Activated CD4-positive, alpha-beta T cell treated with anti-CD3 and anti-CD28 coated beads, Interleukin-2, amount 50 U/mL, for 48 hours (primary cell): ENCODE data around the gene AATK.
"Not testable (repeated sequence)": the region's sequence is repeated elsewhere in the genome, so short reads cannot be mapped to it uniquely, and the experiment has no call there.

Experiments used
- DNase-seq, 2 experiments: peaks; one replicate each; pipeline ENCODE4 v3.0.0-alpha.2; 2020

Gene AATK

DNA sequence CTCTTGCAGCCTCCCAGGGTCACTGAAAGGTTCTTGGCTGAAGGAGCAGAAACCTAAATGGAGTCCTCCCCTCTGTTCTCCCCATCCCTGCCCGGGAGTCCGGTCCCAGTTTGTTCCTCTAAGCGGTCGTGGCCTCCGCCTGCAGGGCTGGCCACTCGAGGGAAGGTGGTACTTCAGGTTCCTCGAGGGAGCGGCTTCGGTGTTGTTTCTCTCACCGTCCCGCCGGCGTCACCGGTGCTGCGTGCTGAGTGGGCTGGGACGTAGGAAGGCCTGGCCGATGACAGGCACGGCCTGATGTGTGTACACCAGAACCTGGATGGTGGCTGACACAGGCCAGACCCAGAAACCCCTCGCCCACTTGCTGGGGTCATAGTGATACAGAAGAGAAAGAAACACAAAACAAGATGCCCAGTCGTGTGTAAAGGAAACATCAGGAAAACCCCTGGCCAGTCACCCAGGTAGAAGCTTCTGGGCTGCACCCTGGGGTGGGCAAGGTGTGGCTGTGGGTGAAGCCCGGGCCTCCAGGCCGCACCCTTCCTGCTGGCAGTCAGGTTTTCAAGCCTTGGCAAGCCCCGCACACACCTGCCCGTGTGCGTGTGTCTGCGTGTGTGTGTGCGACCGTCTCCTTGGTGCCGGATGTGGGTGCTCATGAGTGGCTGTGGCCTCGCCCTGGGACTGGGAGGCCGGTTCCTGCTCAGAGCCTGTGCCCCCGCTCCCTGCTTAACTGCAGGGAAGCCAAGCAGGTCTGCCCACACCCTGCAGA, 79.1 kb downstream of the AATK start:
- no peak for DNase-seq

GRCh38 chr17:81085420-81085911, 80.6 kb downstream of the AATK start:
- DNase-seq, result no peak

GRCh38 chr17:81084680-81085419, 81.2 kb downstream of the AATK start:
- no peak for DNase-seq

GRCh38 chr17:81083125-81083765, 82.8 kb downstream of the AATK start:
- DNase-seq, result no peak

DNA sequence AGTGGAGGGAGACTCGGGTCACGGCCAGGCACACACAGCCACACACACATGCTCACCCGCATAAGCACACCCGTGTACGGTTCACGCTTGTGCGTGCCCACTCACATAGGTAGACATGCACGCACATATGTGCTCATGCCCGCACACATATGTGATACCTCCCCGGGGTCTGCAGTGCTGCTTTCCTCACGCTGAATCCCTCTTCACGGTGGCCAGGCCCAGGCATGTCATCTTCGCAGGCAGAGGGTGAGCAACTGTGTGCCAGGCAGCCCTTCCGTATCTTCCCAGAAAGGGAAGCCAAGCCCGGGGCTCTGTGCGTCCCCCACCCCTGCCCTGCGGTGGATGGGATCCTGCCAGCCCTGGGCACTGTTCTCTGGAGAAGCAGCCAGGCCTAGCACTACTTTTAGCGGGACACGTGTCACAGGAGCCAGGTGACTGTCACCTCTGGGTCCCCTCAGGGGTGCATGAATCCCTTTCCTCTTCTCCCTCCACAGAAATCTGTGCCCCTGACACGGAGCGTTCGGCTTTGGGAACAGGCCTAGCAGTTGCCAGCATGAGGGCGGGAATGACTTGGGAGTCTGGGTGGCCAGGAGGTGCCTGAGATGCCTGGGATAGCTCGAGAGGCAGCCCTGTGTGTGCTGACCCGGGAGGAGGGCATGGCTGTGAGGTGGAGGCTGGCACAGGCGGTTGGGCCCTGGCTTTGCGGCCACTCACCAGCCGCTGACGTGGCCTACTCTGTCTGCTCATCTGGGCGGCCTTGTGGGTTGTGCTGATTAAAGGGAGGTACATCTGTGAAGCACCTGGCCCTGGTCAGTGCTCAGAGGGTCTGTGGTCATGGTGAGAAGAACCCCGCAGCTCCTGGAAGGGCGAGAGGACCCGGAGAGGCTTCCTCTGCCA, 83.6 kb downstream of the AATK start:
- DNase-seq, result no peak

DNA sequence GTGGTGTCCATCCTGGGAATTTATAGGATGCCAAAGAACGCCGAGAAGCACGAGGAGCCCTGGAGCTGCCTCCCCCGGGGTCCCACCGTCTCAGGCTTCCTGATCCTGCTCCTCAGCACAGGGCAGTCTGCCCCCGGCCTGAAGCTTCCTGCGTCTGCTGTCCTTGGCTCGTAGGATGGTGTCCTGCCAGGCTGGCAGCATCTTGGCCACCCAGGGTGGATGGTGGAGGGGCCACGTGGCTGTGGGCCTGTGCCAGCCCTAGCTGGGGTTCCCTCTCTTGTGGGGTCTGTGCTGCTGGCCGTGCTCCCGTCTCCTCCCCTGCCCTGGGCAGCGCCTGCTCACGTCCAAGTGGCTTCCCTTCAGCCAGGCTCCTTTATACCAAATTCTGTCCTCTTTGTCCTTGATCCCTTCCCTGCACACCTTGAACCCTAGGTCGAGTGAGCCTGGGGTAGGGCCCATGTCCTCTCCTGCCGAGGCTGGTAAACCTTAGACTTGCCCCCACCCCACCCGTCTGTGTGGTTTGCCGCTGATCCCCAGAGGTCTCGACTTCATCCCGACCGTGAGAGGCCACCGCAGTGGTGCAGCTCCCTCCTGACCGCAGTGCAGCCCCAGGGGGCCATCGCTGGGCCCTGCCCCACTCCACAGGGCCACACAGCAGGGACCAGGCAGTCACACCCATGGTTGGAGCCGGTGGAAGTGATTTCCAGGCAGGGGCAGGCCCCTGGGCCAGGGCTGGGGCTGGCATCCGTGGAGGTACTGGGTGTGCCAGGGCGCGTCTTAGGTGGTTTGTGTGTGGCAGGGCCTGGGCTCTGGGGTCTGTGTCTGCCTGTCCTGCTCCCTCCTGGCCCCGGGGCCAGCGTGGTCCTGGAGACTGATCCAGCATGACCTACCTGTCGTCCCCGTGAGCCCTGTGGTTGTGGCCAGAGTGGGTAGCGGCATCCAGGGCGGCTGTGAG, 84.5 kb downstream of the AATK start:
- DNase-seq, result no peak

- no peak for DNase-seq
These were observed 86.0 kb downstream of the AATK start for GRCh38 chr17:81080019-81080418.

DNA sequence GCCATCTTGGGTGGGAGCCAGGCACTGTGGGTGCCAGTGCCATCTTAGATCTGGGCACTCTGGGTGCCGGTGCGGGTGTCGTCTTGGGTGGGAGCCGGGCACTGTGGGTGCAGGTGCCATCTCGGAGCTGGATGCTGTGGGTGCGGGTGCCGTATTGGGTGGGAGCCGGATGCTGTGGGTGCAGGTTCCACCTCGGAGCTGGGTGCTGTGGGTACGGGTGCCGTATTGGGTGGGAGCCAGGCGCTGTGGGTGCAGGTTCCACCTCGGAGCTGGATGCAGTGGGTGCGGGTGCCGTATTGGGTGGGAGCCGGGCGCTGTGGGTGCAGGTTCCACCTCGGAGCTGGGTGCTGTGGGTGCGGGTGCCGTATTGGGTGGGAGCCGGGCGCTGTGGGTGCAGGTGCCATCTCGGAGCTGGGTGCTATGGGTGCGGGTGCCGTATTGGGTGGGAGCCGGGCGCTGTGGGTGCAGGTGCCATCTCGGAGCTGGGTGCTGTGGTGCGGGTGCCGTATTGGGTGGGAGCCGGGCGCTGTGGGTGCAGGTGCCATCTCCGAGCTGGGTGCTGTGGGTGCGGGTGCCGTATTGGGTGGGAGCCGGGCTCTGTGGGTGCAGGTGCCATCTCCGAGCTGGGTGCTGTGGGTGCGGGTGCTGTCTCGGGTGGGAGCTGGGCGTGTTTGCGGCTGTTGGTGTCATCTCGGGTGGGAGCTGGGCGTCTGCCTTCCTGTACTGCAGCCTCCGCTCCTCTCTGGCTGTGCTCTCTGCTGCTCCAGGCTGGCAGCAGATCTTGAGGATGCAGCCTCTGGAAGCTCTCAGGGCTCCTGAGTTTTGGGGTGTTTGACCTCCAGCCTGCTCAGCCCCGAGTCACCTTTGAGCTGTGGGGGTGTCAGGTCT, 87.8 kb downstream of the AATK start:
- DNase-seq, result not testable (repeated sequence)

- DNase-seq, result no peak
These were observed 89.8 kb downstream of the AATK start for GRCh38 chr17:81076141-81076679.

DNA sequence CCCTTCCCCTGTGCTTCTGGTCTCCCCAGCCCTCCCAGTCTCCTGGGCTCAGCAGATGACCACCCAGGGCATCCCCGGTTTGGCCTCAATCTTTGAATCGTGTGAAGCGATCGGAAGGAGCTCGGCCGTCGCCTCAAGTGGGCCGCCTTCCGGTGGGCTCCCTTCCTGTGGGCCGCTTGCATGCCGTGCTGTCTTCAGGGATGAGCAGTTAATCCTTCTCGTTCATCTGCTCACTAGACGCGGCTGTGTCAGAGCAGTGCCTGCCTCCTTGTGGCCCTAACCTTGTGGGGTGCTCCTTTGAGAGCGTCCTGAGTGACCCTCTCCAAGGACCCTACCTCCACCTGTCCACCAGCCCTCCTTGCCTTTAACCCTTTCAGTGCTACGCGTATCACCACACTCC, 90.7 kb downstream of the AATK start:
- DNase-seq, result no peak

- DNase-seq, result no peak
These were observed 91.1 kb downstream of the AATK start for GRCh38 chr17:81074875-81075274.

- DNase-seq, result no peak
These were observed 91.8 kb downstream of the AATK start for GRCh38 chr17:81073967-81074839.

GRCh38 chr17:81071761-81072741, 94.0 kb downstream of the AATK start:
- DNase-seq, result no peak

GRCh38 chr17:81070541-81071246, 95.3 kb downstream of the AATK start:
- DNase-seq, result no peak

DNA sequence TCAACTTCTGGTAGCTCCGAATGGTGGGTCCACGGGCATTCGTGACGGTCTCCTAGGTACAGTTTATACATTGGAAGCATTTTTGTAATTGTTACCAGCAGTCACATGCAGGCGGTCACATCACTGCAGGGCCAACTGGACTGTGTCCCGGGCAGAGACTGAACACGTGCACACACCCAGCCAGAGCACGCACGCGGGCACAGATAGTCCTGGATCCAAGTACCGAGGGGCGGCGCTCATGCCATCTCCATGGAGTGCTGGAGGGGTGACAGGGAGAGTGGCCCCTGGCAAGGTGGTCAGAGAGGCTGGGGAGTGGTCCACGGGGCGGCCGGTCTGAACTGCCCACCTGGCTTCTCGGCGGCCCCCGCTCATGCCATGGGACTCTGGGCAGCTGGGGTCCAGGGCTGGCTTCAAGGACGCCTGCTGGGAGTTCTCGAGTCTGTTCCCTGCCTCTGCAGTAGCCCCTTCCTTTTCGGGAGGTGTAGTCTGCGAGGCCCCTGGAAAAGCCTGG, 96.8 kb downstream of the AATK start:
- DNase-seq, result no peak

DNA sequence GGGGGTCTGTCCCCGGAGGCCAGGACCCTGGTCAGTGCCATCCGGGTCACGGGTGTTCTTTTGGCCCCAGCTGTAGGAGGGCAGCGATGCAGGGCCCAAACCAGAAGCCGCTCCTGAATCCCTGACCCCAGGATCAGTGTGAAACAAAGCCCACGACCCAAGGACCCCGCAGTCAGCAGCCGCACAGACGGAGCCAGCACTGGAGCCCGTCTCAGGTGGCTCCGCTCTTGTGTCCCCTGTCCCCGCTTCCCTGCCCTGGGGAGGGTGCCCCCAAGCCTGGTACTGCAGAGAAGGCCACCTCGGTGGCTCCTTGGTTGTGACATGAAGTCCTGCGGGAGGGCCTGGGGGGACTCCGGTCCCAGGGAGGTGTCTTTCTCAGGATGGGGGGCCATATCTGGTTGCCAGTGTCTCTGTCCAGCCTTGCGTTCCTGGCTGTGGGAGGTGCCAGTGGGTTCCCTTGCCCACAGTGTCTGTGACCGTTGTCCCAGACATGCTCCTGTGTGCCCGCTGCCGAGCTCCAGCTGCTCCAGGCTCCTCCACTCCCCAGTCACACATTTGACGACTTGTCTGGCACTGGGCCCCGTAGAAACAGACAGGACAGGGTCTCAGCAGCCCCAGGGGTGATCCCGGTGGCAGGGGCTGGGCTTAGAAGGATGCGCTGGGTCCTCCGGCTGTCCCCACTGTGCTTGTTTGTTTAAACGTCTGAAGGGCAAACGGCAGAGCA, 97.4 kb downstream of the AATK start:
- no peak for DNase-seq
